Hypothalamus (tissue), 51 donors: Measurements from ENCODE around the gene RAB3IL1.

ENCODE experiments used
- DNase-seq, 51 donors: peaks; one replicate each; lab custom pipeline; 2025; lab: John Stamatoyannopoulos, UW

Gene RAB3IL1

DNA sequence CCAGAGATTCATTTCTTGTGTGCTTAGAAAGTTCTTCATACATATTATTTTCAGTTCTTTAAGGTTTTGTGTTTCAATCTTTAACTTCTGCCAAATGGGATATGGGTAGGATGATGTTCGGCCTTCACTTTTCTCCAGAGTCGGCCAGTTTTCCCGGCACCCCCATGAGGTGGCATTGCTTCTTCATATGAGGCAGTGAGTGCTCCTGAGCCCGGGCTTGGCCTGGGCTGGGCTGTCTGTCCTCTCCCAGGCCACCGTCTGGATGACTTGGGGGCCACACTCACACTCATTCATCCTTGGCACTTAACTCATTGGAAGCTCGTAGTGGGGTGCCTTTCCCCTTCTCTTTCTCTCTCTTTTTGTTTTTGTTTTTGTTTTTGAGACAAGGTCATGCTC, 65.5 kb downstream of the RAB3IL1 start:
- no peak for DNase-seq

DNA sequence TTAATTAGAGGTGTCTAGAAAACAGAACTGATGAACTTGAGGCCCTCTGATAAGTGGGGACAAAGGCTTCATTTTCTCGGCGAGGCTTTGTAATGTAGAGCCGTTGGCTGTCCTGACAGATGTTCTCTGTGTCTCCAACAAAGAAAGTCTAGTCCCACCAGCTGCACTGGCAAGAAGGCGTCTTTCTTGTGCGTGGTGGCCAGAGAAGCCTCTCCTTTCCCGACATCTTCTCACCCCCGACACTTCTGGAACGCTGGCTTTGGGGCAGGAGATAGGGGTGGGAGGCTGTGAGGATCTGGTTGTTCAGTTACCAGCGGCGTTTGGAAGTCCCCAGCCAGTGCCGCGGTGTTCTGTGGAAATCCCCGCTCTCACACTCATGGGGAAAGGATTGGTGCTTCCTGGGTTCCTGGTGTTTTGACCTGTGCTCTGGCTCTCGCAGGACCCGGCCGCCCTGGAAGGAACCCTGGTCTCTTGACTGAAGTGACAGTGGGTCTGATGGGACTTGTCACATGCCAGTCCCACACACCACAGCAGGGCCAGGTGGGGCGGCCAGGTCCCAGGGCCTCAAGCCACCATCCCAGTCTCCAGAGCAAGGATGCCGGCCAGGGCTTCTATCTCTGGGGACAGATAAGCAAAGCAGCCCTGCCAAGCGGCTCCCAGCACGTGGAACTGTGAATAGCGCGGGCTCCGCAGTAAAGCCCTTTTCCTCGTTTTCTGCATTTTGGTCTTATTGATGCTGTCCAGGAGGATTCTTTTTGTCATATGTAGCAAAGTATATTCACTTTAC, 66.1 kb downstream of the RAB3IL1 start:
- DNase-seq, result peak in 17 of 51 donors; percentile 10 to 62 (median 35)

DNA sequence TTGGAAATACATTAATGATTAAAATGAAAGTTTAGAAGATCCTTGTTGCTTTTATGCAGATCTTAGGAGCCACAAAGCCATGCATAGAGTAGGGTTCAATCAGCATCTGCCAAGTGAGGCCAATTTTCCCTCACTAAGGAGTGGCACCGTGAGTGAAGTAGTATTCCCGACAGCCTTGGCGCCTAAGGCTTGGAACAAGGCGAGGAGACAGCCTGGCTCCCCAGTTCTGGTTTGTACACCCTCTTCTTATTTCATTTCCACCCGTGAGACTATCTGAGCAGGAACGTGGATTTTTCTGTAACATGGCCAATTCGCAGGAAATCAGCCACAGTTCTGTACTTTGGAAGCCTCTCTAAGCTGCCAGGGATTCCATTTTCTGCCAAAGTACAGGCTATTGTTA, 66.7 kb downstream of the RAB3IL1 start:
- peak in 7 of 51 donors; percentile 9 to 53 (median 26) for DNase-seq

GRCh38 chr11:61848631-61849030, 68.7 kb downstream of the RAB3IL1 start:
- no peak for DNase-seq

- DNase-seq, result no peak
Observed at GRCh38 chr11:61847914-61848581, 69.3 kb downstream of the RAB3IL1 start.
